ENCODE results near the gene CTNNA3. TPM values are rescaled to one million over a fixed set of nuclear protein-coding genes. Genes with fewer than 3 reads are reported as not detected.

The CTNNA3 gene
- total and polyA plus RNA-seq, 2 donors (not counting 3 experiments of a cell fraction or from before 2014, with no cell fraction given), result not detected

DNA sequence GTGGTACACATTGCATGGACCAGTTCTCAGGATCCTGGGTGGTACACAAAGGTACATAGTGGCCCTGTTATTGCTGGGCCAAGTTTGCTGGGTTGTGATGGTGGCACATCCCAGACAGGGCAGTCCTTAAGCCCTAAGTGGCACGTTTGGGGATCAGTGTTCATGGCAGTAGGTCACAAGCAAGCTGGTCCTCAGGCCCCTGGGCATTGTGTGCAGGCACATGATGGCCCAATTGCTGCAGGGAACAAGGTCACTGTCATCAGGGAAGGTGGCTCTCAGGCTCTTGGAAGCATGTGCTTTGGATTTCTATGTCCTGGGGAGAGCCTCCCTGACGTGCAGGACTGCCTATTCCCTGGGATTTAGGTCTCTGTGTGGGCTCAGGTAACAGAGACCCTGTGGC, 1182.5 kb downstream of the CTNNA3 start:
- Histone ChIP-seq H3K27ac (ENCODE audit: insufficient read depth, low read depth, low read length) (no peak overlapping the region), H3K9me1 (replicated peaks; ENCODE audit: control insufficient read depth, extremely low read depth, insufficient read depth, low read length) (no peaks in the 10 kb centered on the region), H3K27me3 (ENCODE audit: control insufficient read depth in 2 of 2, insufficient read depth in 2 of 2, low read length in 2 of 2) (no peaks in the 10 kb centered on the region), H4K20me1 (replicated peaks; ENCODE audit: control insufficient read depth, extremely low read depth, insufficient read depth, low read length) (no peaks in the 10 kb centered on the region), H3K9me3 (replicated peaks; ENCODE audit: control insufficient read depth, insufficient read depth, low read length) (peaks cover 2% of the 10 kb centered on the region), H2AFZ (ENCODE audit: low read depth, low read length) (no peak overlapping the region), H3K4me2 (ENCODE audit: insufficient read depth, low read length) (no peak overlapping the region), H3K4me3 (replicated peaks in 1 of 3; ENCODE audit: insufficient read depth in 1 of 3, low read depth in 1 of 3, low read length in 3 of 3) (no peak overlapping the region), H3K79me2 (ENCODE audit: control insufficient read depth, insufficient read depth, low read length) (no peaks in the 10 kb centered on the region), H3K4me1 (ENCODE audit: control insufficient read depth, extremely low read depth, insufficient read depth, low read length) (no peaks in the 10 kb centered on the region), H3K9ac (replicated peaks; ENCODE audit: extremely low read depth, insufficient read depth, low read length) (no peak overlapping the region), H3K36me3 (ENCODE audit: control insufficient read depth in 2 of 2, extremely low read depth in 1 of 2, insufficient read depth in 2 of 2, low read length in 2 of 2) (no peaks in the 10 kb centered on the region)
- ChIA-PET CTCF (no interaction called here), POLR2A (no interaction called here)
- TF ChIP-seq POLR2AphosphoS5 (IDR thresholded peaks at IDR 0.05; ENCODE audit: insufficient read depth, low read depth, low read length) (no peak), GATA2 (IDR thresholded peaks at IDR 0.05; ENCODE audit: insufficient read depth, insufficient read length, low read depth, low read length) (no peak), POLR2A (IDR thresholded peaks at IDR 0.05; ENCODE audit: low read depth, low read length) (no peak), MYC (IDR thresholded peaks at IDR 0.05; ENCODE audit: low read depth, low read length) (no peak), EZH2 (IDR thresholded peaks at IDR 0.05; ENCODE audit: borderline replicate concordance, low read depth, low read length, severe bottlenecking) (no peak), JUN (IDR thresholded peaks at IDR 0.05; ENCODE audit: borderline replicate concordance, insufficient read depth, insufficient read length, low read depth) (no peak), FOS (IDR thresholded peaks at IDR 0.05; ENCODE audit: borderline replicate concordance, insufficient read depth, low read length) (no peak)
- TF ChIP-seq, protein P1, sequence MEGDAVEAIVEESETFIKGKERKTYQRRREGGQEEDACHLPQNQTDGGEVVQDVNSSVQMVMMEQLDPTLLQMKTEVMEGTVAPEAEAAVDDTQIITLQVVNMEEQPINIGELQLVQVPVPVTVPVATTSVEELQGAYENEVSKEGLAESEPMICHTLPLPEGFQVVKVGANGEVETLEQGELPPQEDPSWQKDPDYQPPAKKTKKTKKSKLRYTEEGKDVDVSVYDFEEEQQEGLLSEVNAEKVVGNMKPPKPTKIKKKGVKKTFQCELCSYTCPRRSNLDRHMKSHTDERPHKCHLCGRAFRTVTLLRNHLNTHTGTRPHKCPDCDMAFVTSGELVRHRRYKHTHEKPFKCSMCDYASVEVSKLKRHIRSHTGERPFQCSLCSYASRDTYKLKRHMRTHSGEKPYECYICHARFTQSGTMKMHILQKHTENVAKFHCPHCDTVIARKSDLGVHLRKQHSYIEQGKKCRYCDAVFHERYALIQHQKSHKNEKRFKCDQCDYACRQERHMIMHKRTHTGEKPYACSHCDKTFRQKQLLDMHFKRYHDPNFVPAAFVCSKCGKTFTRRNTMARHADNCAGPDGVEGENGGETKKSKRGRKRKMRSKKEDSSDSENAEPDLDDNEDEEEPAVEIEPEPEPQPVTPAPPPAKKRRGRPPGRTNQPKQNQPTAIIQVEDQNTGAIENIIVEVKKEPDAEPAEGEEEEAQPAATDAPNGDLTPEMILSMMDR (IDR thresholded peaks at IDR 0.05; ENCODE audit: extremely low read depth in 1 of 2, insufficient read depth in 1 of 2, low read depth in 1 of 2, low read length in 2 of 2), result no peak
- TF ChIP-seq, protein P2, sequence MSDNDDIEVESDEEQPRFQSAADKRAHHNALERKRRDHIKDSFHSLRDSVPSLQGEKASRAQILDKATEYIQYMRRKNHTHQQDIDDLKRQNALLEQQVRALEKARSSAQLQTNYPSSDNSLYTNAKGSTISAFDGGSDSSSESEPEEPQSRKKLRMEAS (IDR thresholded peaks at IDR 0.05; ENCODE audit: insufficient read depth, insufficient read length), result no peak
- intact Hi-C loops (cut with micrococcal nuclease), result no loop called here
- BruUV-seq (replicated peaks), result no TSS peak
- dilution Hi-C loops (cut with MboI; ENCODE audit: extremely low pct_ligation_motif_present, low sequenced_read_pairs), result no loop called here
- no peak for FAIRE-seq
- DNase-seq (ENCODE audit: low read depth, low spot score), result no peak
